Measurements from ENCODE around the gene EID1. TPM values are rescaled to one million over a fixed set of nuclear protein-coding genes. Genes with fewer than 3 reads are reported as not detected.

Gene EID1
- total RNA-seq, 1 donor from 2014 or later, result 51.3 TPM

- H3K27me3 Mint-ChIP-seq, result peaks cover 46% of the 10 kb centered on the region
- no peaks in the 10 kb centered on the region for H3K4me1 Mint-ChIP-seq
- ATAC-seq (ENCODE audit: low read depth) (no peak), DNase-seq (no peak)
- ChIA-PET POLR2A (no interaction called here), CTCF (no interaction called here)
- H3K9me3 Mint-ChIP-seq, result no peaks in the 10 kb centered on the region
- no peak overlapping the region for H3K4me3 Mint-ChIP-seq
- no peaks in the 10 kb centered on the region for H3K36me3 Mint-ChIP-seq (ENCODE audit: low read depth)
- no peak for TF ChIP-seq CTCF (IDR thresholded peaks at IDR 0.05)
- intact Hi-C loops (cut with micrococcal nuclease), result loop anchor here (10.0 kb wide), 2 partner anchors 535 to 695 kb away; partner anchors contain the start of genes DUT and MYEF2
- no peak overlapping the region for H3K27ac Mint-ChIP-seq
Measured at GRCh38 chr15:48869966-48870365, 8.0 kb upstream of the EID1 start.

- Mint-ChIP-seq H3K27ac (no peak overlapping the region), H3K4me1 (no peaks in the 10 kb centered on the region), H3K36me3 (ENCODE audit: low read depth) (no peaks in the 10 kb centered on the region), H3K27me3 (peaks cover 37% of the 10 kb centered on the region), H3K9me3 (no peaks in the 10 kb centered on the region), H3K4me3 (no peak overlapping the region)
- intact Hi-C loops (cut with micrococcal nuclease), result loop anchor here (10.0 kb wide), 2 partner anchors 537 to 697 kb away; partner anchors contain the start of genes DUT and MYEF2
- ChIA-PET POLR2A (no interaction called here), CTCF (interaction anchor here (0.9 kb wide), 1 partner anchor 10 kb away, joined by 4 read pairs; no protein-coding TSS in a partner anchor)
- DNase-seq, result no peak
- TF ChIP-seq CTCF (IDR thresholded peaks at IDR 0.05), result no peak
- ATAC-seq (ENCODE audit: low read depth), result no peak
Measured at GRCh38 chr15:48871542-48871941, 6.4 kb upstream of the EID1 start.

GRCh38 chr15:48872632-48873031 is 5.3 kb upstream of the EID1 start:
- H3K9me3 Mint-ChIP-seq, result peaks cover 3% of the 10 kb centered on the region
- H3K36me3 Mint-ChIP-seq (ENCODE audit: low read depth), result no peaks in the 10 kb centered on the region
- peaks cover 3% of the 10 kb centered on the region for H3K4me1 Mint-ChIP-seq
- TF ChIP-seq CTCF (IDR thresholded peaks at IDR 0.05), result no peak
- H3K27me3 Mint-ChIP-seq, result peaks cover 35% of the 10 kb centered on the region
- CTCF ChIA-PET, result interaction anchor here (1.0 kb wide), 1 partner anchor 11 kb away, joined by 6 read pairs; no protein-coding TSS in a partner anchor
- H3K4me3 Mint-ChIP-seq, result no peak overlapping the region
- no peak overlapping the region for H3K27ac Mint-ChIP-seq
- DNase-seq (no peak), ATAC-seq (ENCODE audit: low read depth) (no peak)
- POLR2A ChIA-PET, result no interaction called here
- intact Hi-C loops (cut with micrococcal nuclease), result loop anchor here (10.0 kb wide), 2 partner anchors 538 to 698 kb away; partner anchors contain the start of genes DUT and MYEF2

GRCh38 chr15:48875241-48875960 is 2.5 kb upstream of the EID1 start:
- Mint-ChIP-seq H3K27ac (no peak overlapping the region), H3K4me3 (no peak overlapping the region), H3K9me3 (peaks cover 3% of the 10 kb centered on the region), H3K36me3 (ENCODE audit: low read depth) (peaks cover 16% of the 10 kb centered on the region), H3K27me3 (peaks cover 21% of the 10 kb centered on the region), H3K4me1 (peaks cover 27% of the 10 kb centered on the region)
- TF ChIP-seq CTCF (IDR thresholded peaks at IDR 0.05), result no peak
- no peak for DNase-seq
- CTCF ChIA-PET, result no interaction called here
- intact Hi-C loops (cut with micrococcal nuclease), result loop anchor here (5.0 to 10.0 kb wide), 3 partner anchors 541 to 1482 kb away; partner anchors contain the start of genes DUT, GABPB1 and MYEF2
- ATAC-seq (ENCODE audit: low read depth), result no peak
- POLR2A ChIA-PET, result no interaction called here

GRCh38 chr15:48876057-48876456 is 1.9 kb upstream of the EID1 start:
- no peak for TF ChIP-seq CTCF (IDR thresholded peaks at IDR 0.05)
- H3K4me3 Mint-ChIP-seq, result no peak overlapping the region
- intact Hi-C loops (cut with micrococcal nuclease), result loop anchor here (5.0 to 10.0 kb wide), 3 partner anchors 541 to 1481 kb away; partner anchors contain the start of genes DUT, GABPB1 and MYEF2

More at GRCh38 chr15:48876057-48876456, 1.9 kb upstream of the EID1 start:
- H3K9me3 Mint-ChIP-seq, result peaks cover 3% of the 10 kb centered on the region
- CTCF ChIA-PET, result no interaction called here
- peaks cover 16% of the 10 kb centered on the region for H3K36me3 Mint-ChIP-seq (ENCODE audit: low read depth)
- DNase-seq, result no peak
- H3K27ac Mint-ChIP-seq, result no peak overlapping the region
- H3K27me3 Mint-ChIP-seq, result peaks cover 17% of the 10 kb centered on the region
- H3K4me1 Mint-ChIP-seq, result peaks cover 27% of the 10 kb centered on the region
- POLR2A ChIA-PET, result no interaction called here
- no peak for ATAC-seq (ENCODE audit: low read depth)

Measured in activated B cell treated with CpG ODN at 0.5 μM for 24 hours (primary cell).